Occipital lobe (tissue), 2 donors: Measurements from ENCODE around the gene GUF1. TPM values are rescaled to one million over a fixed set of nuclear protein-coding genes. Genes with fewer than 3 reads are reported as not detected.
"Not testable (repeated sequence)": the region's sequence is repeated elsewhere in the genome, so short reads cannot be mapped to it uniquely, and the experiment has no call there.

Source experiments
- DNase-seq: peaks from one replicate; lab custom pipeline; 2025; lab: John Stamatoyannopoulos, UW
- total RNA-seq: library from RNA; depleted of rRNA; stranded (reverse); fragments of >200 nt; gene quantifications from one replicate; pipeline ENCODE4 v1.2.3, GENCODE V29; 2014

GUF1 gene
- total RNA-seq, 1 donor from 2014 or later: 48.8 TPM

GRCh38 chr4:44704673-44705072 is 26.5 kb downstream of the GUF1 start:
- no peak for DNase-seq

- no peak for DNase-seq
Measured at GRCh38 chr4:44713125-44713524, 34.9 kb downstream of the GUF1 start.

- no peak for DNase-seq
Measured at GRCh38 chr4:44716597-44716996, 38.4 kb downstream of the GUF1 start.

GRCh38 chr4:44720371-44720770 is 42.2 kb downstream of the GUF1 start:
- no peak for DNase-seq

- DNase-seq: no peak
Measured at GRCh38 chr4:44722001-44722400, 43.8 kb downstream of the GUF1 start.

- no peak for DNase-seq
Measured at GRCh38 chr4:44725166-44725565, 46.9 kb downstream of the GUF1 start.

GRCh38 chr4:44725726-44726037 is 47.5 kb downstream of the GUF1 start:
- no peak for DNase-seq

GRCh38 chr4:44726038-44726871 is 48.0 kb downstream of the GUF1 start, which contains the start of gene GNPDA2:
TSS of gene GNPDA2 (minus strand) at chr4:44726556. CDS start at chr4:44722207, 4,349 bp downstream.
- DNase-seq: peak; percentile 82

- DNase-seq: no peak
Measured at GRCh38 chr4:44727471-44727870, 49.3 kb downstream of the GUF1 start.

GRCh38 chr4:44728694-44729093 is 50.5 kb downstream of the GUF1 start:
- not testable (repeated sequence) for DNase-seq

- no peak for DNase-seq
Measured at GRCh38 chr4:44736900-44737299, 58.7 kb downstream of the GUF1 start.

- DNase-seq: no peak
Measured at GRCh38 chr4:44738615-44739014, 60.4 kb downstream of the GUF1 start.

GRCh38 chr4:44740201-44740600 is 62.0 kb downstream of the GUF1 start:
- no peak for DNase-seq

Other genes starting within 250 kb of the GUF1 start
- 1.2 TPM for gene KCTD8, start 229.6 kb upstream of the GUF1 start, total RNA-seq
- 6.7 TPM for gene YIPF7, start 26.8 kb upstream of the GUF1 start, total RNA-seq
- 51.3 TPM for gene GNPDA2, start 48.1 kb downstream of the GUF1 start, total RNA-seq